Myocyte (in vitro differentiated cells): ENCODE results near the gene TDRD10. TPM values are rescaled to one million over a fixed set of nuclear protein-coding genes. Genes with fewer than 3 reads are reported as not detected.
A peak's percentile ranks its signal among the peaks of the same experiment; 100 is the strongest.
"Not testable (repeated sequence)": the region's sequence is repeated elsewhere in the genome, so short reads cannot be mapped to it uniquely, and the experiment has no call there.

Experiments
- DNase-seq: peaks from one replicate; pipeline ENCODE4 v3.0.0-alpha.2; 2012; ENCODE audit warnings: low read depth
- total RNA-seq: library from RNA; depleted of rRNA; stranded (reverse); fragments of >200 nt; gene quantifications from 2 replicates; pipeline ENCODE4 v1.2.3, GENCODE V29; 2014

Gene TDRD10
- total RNA-seq, 1 donor from 2014 or later: not detected

GRCh38 chr1:154479764-154480421, 22.1 kb upstream of the TDRD10 start:
- DNase-seq: peak; percentile 91

GRCh38 chr1:154481053-154481452, 21.0 kb upstream of the TDRD10 start:
- no peak for DNase-seq

GRCh38 chr1:154483941-154484803, 17.8 kb upstream of the TDRD10 start:
- no peak for DNase-seq

- DNase-seq: no peak
Measured at GRCh38 chr1:154485106-154485505, 16.9 kb upstream of the TDRD10 start.

- DNase-seq: no peak
Measured at GRCh38 chr1:154485910-154486496, 16.0 kb upstream of the TDRD10 start.

GRCh38 chr1:154486756-154487155, 15.3 kb upstream of the TDRD10 start:
- not testable (repeated sequence) for DNase-seq

- no peak for DNase-seq
Measured at GRCh38 chr1:154488922-154489321, 13.1 kb upstream of the TDRD10 start.

- no peak for DNase-seq
Measured at GRCh38 chr1:154489695-154490274, 12.2 kb upstream of the TDRD10 start.

- DNase-seq: no peak
Measured at GRCh38 chr1:154490317-154490716, 11.7 kb upstream of the TDRD10 start.

- DNase-seq: no peak
Measured at GRCh38 chr1:154492115-154492514, 9.9 kb upstream of the TDRD10 start.

- DNase-seq: no peak
Measured at GRCh38 chr1:154493276-154493675, 8.7 kb upstream of the TDRD10 start.

GRCh38 chr1:154495496-154496273, 6.3 kb upstream of the TDRD10 start:
- DNase-seq: no peak

- DNase-seq: no peak
Measured at GRCh38 chr1:154496383-154496782, 5.6 kb upstream of the TDRD10 start.

GRCh38 chr1:154497026-154497806, 4.8 kb upstream of the TDRD10 start:
- DNase-seq: no peak

GRCh38 chr1:154499446-154499845, 2.6 kb upstream of the TDRD10 start:
- DNase-seq: no peak

- DNase-seq: no peak
Measured at GRCh38 chr1:154500533-154500932, 1.5 kb upstream of the TDRD10 start.

GRCh38 chr1:154501423-154502065, 475 bp upstream of the TDRD10 start:
- no peak for DNase-seq

GRCh38 chr1:154502744-154503115, 711 bp downstream of the TDRD10 start:
- no peak for DNase-seq

- no peak for DNase-seq
Measured at GRCh38 chr1:154503898-154504297, 1.9 kb downstream of the TDRD10 start.

- no peak for DNase-seq
Measured at GRCh38 chr1:154512760-154513159, 10.7 kb downstream of the TDRD10 start.
